HFF-Myc (cell line): ENCODE results near the gene PBX3.

Source experiments
- DNase-seq: peaks from one replicate; pipeline ENCODE4 v3.0.0-alpha.2; 2011; ENCODE audit warnings: low read depth; ENCODE audit errors: extremely low read depth
- H3K4me3 ChIP-seq: replicated peaks from 2 replicates; pipeline ENCODE4 v1.5.1; 2011; ENCODE audit warnings: low read depth, mild to moderate bottlenecking, control low read depth, low read length
- CTCF ChIP-seq: IDR thresholded peaks from 2 replicates; pipeline ENCODE4 v1.5.1; 2012; ENCODE audit warnings: mild to moderate bottlenecking, low read depth, low read length, control low read depth; ENCODE audit errors: missing control alignments

PBX3 gene

GRCh38 chr9:125863923-125864322 is 116.8 kb downstream of the PBX3 start:
- H3K4me3 ChIP-seq = no peak overlapping the region
- DNase-seq = no peak
- TF ChIP-seq CTCF = no peak

- no peak for DNase-seq
- no peak overlapping the region for H3K4me3 ChIP-seq
- TF ChIP-seq CTCF = no peak
Observed at GRCh38 chr9:125867751-125868415, 120.7 kb downstream of the PBX3 start.

DNA sequence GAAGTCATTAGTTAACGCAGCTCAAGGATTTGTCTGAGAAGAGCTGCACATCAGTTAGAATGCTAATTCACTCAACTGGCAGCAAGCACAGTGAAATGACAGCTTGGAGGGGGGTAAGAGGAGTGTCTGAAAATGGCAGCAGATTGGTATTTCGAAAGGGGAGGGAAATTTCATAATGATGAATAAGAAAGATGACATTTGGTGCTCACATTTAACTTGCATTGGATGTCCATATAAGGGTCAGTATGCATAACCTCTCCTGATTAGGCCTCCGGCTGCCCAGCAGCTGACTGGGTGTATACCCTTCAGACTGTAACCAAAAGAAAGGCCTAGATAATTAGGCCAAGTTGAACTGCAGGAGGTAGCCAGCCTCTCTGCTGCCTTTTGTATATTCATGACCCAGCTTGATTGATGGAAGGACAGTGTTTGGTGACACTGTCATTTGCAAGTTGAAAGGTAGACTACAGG is 131.0 kb downstream of the PBX3 start:
- TF ChIP-seq CTCF = no peak
- H3K4me3 ChIP-seq = no peak overlapping the region
- no peak for DNase-seq

DNA sequence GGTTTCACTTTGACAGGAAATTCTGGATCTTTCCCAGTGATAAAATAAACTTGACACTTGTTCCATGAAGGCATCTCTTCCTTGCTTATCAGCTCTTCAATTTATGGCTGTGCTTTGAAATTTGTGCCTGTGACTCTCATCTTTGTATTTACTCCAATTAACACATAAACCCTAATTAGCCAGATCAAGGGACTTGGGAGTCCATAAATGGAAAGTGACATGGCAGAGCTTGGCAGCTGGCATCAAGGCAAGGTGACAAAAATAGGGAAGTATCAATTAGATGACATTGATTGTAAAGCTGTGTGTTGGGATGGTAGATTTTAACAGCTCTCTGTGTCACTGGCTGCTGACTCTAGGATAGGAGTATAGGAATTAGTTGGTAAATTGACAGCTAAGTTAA is 133.9 kb downstream of the PBX3 start:
- H3K4me3 ChIP-seq = no peak overlapping the region
- no peak for DNase-seq
- no peak for TF ChIP-seq CTCF

DNA sequence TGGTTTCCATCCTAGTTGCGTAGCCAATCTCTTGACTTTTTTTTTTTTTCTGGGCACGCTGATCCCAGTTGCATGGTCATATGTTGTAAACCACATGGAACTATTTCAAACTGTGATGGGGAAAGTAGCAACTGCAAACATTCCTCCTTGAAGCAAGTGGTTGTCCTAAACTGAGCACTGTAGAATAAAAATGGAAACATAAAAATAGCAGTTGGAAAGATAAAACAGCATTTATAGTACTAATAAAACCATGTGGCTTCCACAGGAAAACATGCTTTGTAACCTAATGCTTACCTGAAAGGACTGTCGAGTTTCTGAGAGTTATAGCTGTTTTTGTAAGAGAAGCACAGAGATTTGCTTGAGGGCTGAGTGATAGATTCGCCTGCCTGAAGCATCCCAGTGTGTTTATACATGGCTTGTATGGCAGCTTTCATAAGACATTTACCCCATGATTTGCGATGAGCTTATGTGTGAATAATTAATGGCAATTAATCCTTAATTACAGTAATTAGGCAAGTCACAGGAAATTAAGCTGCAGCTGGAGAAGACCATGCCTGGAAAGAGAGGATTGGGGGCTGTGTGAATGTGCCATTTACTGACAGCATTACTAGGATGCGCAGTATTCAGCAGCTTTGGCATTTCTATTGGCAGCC is 136.5 kb downstream of the PBX3 start:
- DNase-seq = no peak
- TF ChIP-seq CTCF = no peak
- no peak overlapping the region for H3K4me3 ChIP-seq

DNA sequence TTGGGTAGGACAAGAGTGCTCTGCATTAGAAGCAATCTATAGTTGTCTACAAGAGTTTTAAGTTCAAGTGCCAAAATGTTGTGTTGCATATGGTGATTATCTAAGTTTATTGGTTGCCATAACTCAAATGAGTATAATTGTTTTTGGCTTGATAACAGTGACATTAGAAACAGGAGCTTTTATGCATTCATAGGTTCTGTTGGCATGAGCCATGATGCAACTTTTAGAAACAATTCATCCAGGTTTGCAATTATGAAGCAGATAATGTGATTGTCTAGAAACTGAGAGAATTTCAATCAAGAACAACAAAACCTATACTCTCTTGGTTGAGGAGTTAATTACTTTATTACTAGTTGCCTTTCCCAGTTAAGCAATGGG is 137.0 kb downstream of the PBX3 start:
- DNase-seq = no peak
- no peak for TF ChIP-seq CTCF
- H3K4me3 ChIP-seq = no peak overlapping the region
